Measurements from ENCODE around the gene MTX3.

DNA sequence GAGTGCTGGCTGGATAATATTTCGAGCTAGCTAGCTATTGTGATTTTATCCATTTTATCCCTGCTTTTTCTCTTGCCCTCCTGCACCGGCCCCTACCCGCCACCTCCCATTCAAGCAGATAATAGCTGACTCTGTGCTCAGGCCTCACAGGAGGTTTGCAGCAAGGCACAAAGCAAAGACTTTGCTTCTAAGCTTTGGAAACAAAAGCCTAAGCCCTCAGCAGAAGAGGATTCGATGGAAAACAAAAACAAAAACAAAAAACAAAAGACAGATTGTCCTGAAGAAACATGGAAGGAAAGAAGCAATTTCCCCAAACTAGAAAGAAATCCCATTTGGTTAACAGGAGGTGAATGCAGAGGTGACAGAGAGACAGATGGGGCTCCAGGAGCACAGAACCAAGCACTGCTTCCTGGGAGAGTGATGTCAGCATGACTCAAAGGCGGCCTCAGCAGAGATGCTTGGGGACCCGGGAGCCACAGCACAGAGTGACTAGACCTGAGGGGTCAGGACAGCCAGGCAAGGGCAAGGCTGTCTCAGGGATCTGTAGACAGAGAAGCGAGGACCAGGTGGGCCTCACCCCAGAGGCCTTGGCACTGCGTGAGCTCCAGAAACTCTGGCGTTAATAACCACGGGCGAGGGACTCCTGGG lies 28.4 kb downstream of the MTX3 start:
- TF ChIP-seq CTCF (IDR thresholded peaks at IDR 0.05) (no peak), POLR2AphosphoS5 (IDR thresholded peaks at IDR 0.05) (no peak), EP300 (IDR thresholded peaks at IDR 0.05) (no peak)

Measured in upper lobe of left lung (tissue), 4 donors.